Measurements from ENCODE around the gene MUC4. TPM values are rescaled to one million over a fixed set of nuclear protein-coding genes. Genes with fewer than 3 reads are reported as not detected.

Gene MUC4
- total RNA-seq, 1 donor from 2014 or later = not detected

- ATAC-seq (no peak), DNase-seq (ENCODE audit: missing footprints) (no peak)
- intact Hi-C loops (cut with DNase I) = no loop called here
These were observed 41.5 kb downstream of the MUC4 start for GRCh38 chr3:195770081-195770840.

DNA sequence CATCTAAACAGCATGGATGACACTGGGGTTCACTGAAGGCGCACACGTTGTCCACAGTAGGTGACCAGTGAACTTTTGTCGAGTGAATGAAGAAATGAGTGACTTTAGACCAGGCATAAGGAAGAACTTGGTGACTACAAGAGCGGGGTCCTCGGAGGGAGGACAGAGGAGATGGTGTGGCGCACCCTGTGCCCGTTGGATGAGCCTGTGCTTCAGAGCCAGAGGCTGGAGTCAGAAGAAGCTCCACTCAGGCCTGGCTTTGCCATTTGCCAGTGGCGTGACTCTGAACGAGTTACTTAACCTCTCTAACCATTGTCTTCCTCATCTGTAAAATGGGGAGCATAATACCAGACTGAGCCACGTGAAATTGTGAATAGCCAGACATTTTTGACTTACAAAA lies 42.2 kb downstream of the MUC4 start:
- DNase-seq (ENCODE audit: missing footprints) (no peak), ATAC-seq (no peak)
- intact Hi-C loops (cut with DNase I) = no loop called here

- DNase-seq (ENCODE audit: missing footprints) = no peak
- ATAC-seq = no peak
- intact Hi-C loops (cut with DNase I) = no loop called here
These were observed 42.9 kb downstream of the MUC4 start for GRCh38 chr3:195768831-195769303.

DNA sequence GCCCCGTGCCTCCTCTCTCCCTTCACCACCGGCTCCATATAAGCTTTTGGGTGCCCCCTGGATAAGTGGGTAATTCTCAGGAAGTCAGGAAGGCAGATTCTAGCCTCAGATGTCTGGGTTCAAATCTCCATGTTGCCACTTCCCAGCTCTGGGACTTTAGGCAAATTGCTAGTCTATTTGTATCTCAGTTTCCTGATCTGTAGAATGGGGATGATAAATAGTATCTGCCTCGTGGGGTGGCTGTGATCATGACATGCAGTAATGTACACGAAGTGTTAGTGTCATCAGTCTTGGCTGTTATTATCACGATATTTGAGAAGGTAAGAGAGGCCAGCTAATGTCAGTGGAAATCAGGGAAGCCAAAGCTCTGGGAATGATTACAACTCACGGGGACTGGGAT lies 43.3 kb downstream of the MUC4 start:
- no peak for DNase-seq (ENCODE audit: missing footprints)
- intact Hi-C loops (cut with DNase I) = no loop called here

GRCh38 chr3:195767792-195768191 lies 43.9 kb downstream of the MUC4 start:
- intact Hi-C loops (cut with DNase I) = no loop called here
- DNase-seq (ENCODE audit: missing footprints) (no peak), ATAC-seq (no peak)

More for the DNA sequence above, 43.3 kb downstream of the MUC4 start:
- ATAC-seq = no peak

- DNase-seq (ENCODE audit: missing footprints) (no peak), ATAC-seq (no peak)
- intact Hi-C loops (cut with DNase I) = no loop called here
These were observed 45.1 kb downstream of the MUC4 start for GRCh38 chr3:195766671-195767070.

GRCh38 chr3:195764961-195765706 lies 46.6 kb downstream of the MUC4 start:
- DNase-seq (ENCODE audit: missing footprints) (no peak), ATAC-seq (no peak)
- intact Hi-C loops (cut with DNase I) = no loop called here

DNA sequence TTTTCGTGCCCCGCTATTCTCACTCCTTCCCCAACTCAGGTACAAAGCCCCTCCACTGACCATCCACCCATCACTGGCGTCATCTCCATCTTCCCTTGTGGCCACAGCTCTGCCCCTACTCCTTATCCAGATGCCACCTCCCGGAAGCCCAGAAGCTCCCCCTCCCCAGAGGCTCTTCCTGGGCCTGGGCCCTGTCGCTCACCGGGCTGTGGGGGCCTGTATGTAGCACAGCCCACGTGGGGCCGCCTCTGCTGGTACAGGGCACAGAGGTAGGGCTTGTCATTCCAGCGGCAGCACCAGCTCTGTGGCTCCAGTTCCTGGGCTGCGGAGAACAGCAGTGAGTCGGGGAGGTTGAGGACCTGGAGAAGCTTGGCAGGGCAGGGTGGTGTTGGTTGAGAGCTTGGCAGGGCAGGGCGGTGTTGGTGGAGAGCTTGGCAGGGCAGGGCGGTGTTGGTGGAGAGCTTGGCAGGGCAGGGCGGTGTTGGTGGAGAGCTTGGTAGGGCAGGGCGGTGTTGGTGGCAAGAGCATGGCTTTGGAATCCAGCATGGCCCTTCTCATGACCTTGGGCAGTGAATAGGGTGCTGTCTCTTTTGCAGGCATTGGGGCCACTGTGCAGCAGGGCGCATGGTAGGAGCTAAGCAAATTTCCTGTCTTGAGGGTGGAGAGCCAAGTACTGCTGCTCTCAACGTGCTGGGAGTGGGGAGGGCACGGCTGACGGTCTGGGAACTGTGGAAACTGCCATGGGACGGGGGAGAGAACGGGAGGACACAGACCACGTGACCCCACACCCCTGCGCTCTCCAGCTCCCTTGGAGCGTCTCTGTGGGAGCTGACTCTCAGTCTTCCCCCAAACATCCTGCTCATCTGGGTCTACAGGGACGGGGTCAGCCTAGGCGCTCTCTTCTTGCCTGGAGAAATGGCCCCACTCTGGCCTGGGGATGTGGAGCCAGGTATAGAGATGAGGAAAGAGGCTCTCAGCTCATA lies 47.6 kb downstream of the MUC4 start:
- ATAC-seq = no peak
- no peak for DNase-seq (ENCODE audit: missing footprints)
- intact Hi-C loops (cut with DNase I) = no loop called here

- intact Hi-C loops (cut with DNase I) = no loop called here
- DNase-seq (ENCODE audit: missing footprints) (no peak), ATAC-seq (no peak)
These were observed 48.5 kb downstream of the MUC4 start for GRCh38 chr3:195763076-195763830.

- intact Hi-C loops (cut with DNase I) = no loop called here
- DNase-seq (ENCODE audit: missing footprints) (no peak), ATAC-seq (no peak)
These were observed 49.1 kb downstream of the MUC4 start for GRCh38 chr3:195762611-195763010.

DNA sequence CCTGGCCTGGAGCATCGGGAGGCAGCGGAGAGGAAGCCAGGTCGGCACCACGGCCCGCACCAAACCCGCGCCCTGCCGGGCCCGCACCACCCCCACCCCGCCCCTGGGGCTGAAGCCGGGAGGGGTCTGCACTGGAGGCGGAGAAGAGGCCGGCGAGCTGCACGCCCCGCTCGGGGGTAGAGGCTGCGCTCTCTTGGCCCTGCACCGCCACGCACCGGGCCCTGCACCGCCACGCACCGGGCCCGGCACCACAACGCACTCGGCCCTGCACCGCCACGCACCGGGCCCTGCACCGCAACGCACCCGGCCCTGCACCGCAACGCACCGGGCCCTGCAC lies 49.5 kb downstream of the MUC4 start:
- no peak for ATAC-seq
- intact Hi-C loops (cut with DNase I) = no loop called here
- DNase-seq (ENCODE audit: missing footprints) = no peak

DNA sequence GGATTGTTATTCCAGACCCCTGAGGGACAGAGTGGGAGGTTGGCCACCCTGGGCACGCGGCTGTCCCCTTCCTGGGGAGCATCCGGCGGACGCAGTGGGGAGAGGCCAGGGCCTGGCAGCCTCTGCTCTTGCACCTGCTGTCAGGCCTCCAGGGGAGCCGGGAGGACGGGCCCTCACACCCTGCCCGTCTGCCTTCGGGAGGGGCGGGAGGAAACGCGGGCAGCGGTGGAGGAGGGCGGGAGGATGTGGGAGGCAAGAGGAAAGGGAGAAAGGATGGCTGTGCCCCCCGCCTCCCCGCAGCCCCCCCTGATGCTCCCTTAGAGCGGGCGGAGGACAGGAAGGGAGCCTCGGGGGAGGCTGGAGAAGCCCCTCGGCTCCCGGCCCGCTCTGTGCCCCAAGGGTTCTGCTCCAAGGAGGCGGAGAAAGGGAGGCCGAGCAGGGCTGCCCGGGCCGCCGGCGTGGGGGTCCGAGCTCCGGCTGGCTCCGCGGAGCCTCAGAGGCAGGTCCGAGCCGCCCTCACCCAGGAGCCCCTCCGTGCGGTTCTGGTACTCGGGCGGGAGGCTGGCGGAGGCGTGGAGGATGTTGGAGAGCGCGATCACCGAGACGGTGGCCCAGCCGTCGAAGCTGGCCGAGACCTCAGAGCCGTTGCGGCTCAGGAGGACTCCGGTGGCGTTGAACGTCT lies 50.0 kb downstream of the MUC4 start:
- DNase-seq (ENCODE audit: missing footprints) = no peak
- ATAC-seq = no peak
- intact Hi-C loops (cut with DNase I) = no loop called here

GRCh38 chr3:195761123-195761566 lies 50.6 kb downstream of the MUC4 start:
- intact Hi-C loops (cut with DNase I) = no loop called here
- no peak for DNase-seq (ENCODE audit: missing footprints)
- ATAC-seq = peak; percentile 12

GRCh38 chr3:195760345-195761122 lies 51.2 kb downstream of the MUC4 start:
- peak; percentile 79 for ATAC-seq

DNA sequence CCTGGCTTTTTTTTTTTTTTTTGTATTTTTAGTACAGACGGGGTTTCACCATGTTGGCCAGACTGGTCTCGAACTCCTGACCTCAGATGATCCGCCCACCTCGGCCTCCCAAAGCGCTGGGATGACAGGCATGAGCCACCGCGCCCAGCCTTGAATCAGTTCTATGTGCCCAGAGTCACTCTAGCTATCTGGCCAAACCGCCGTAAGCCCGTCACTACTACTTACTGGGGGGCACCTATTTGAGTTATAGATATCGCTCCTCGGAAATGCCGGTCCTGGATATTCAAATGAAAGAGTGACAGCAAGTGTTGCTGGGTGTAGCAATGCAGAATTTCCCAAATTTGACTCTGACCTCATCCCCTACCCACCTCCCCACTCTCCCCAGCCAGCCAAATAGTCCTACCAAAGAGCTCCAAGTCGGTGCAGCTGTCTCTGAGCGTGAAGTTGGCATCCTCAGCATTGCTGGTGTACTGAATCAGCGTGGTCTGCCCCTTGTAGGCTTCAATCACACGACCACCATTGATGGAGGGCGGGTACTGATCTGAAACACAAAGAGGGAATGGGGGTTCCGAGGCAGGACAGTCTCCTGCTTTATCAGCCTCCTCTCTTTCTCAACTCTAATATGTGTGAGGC lies 52.9 kb downstream of the MUC4 start:
- intact Hi-C loops (cut with DNase I) = no loop called here
- no peak for DNase-seq (ENCODE audit: missing footprints)
- ATAC-seq = no peak

More at GRCh38 chr3:195760345-195761122, 51.2 kb downstream of the MUC4 start:
- no peak for DNase-seq (ENCODE audit: missing footprints)
- intact Hi-C loops (cut with DNase I) = no loop called here

DNA sequence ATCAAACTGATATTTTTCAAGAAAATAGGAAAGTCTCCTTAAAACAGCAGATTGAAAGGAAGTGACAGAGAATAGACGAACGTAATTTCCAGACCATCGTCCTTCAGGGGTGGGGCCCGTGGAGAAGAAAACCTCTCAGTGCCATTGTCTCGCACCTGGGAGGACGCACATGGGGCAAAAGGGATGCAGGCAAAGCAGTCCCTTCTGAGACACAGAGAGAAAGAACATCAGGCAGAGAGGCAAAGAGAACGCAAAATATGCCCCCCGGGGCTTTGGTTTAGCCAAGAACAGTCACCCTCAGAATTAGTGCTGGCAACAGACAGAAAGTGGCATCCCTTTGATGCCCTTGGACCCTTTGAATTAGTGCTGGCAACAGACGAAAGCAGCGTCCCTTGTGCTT lies 53.9 kb downstream of the MUC4 start:
- DNase-seq (ENCODE audit: missing footprints) = no peak
- no peak for ATAC-seq
- intact Hi-C loops (cut with DNase I) = no loop called here

DNA sequence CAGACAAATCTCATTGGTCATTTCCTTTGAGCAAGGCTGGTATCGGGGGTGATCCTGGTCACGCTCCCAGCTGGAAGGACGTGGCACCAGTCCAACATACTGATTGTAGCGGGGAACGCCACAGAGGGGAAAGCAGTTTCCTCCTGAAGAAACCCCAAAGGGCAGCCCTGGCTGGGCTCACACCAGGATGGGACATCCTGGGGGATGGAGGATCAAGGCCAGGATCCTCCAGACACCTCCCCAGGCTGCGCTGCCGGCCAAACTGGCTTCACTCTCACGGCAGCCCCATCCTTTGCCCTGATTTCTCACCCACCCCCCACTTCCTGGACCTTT lies 54.3 kb downstream of the MUC4 start:
- intact Hi-C loops (cut with DNase I) = no loop called here
- ATAC-seq (no peak), DNase-seq (ENCODE audit: missing footprints) (no peak)
